ENCODE results near the gene PRSS3. TPM values are rescaled to one million over a fixed set of nuclear protein-coding genes. Genes with fewer than 3 reads are reported as not detected.
A peak's percentile ranks its signal among the peaks of the same experiment; 100 is the strongest.
"Not testable (repeated sequence)": the region's sequence is repeated elsewhere in the genome, so short reads cannot be mapped to it uniquely, and the experiment has no call there.

The PRSS3 gene
- total RNA-seq, 1 experiment from 2014 or later = 66.3 TPM

DNA sequence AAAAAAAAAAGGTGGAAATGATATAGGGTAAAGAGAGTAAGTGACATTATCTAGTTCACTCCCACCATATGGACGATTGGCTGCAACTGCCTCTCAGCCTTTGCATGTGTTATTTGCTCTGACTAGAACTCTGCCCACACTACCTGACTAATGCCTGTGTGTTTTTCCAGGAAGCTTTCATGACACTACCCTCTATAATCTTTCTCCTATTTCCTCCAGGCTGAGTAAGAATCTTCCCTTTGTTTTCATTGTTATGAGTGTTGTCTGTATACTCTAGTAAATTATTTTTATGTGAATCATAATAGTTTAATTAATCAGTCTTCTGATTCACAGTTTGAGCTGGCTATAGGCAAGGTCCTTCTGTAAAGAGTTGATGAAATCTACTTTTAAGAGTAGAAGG is 31.7 kb upstream of the PRSS3 start:
- Histone ChIP-seq H3K4me1 (ENCODE audit: control insufficient read depth in 1 of 2, insufficient read depth in 2 of 2, low read length in 2 of 2) (peaks cover 31 to 70% of the 10 kb centered on the region in 2 experiments), H3K79me2 (ENCODE audit: insufficient read depth, low read length) (peaks cover 23% of the 10 kb centered on the region), H3K4me2 (ENCODE audit: low read length) (peak overlapping the region; percentile 25), H3K27ac (ENCODE audit: low read depth, low read length) (peak overlapping the region; percentile 2; the same call in 1 of the 2 replicates)
- CTCF ChIA-PET; H4K20me1 ChIP-seq (ENCODE audit: insufficient read depth); BruUV-seq (replicated peaks); H3K27me3 ChIP-seq (ENCODE audit: insufficient read depth, low read length); H3K4me3 ChIP-seq (replicated peaks in 1 of 2; ENCODE audit: low read depth in 1 of 2, low read length in 2 of 2); intact Hi-C loops (cut with micrococcal nuclease); H3K9ac ChIP-seq (ENCODE audit: low read length); DNase-seq (ENCODE audit: low read depth, low spot score); H3K36me3 ChIP-seq (ENCODE audit: control insufficient read depth in 1 of 2, insufficient read depth in 2 of 2, low read length in 2 of 2); H3K9me2 ChIP-seq (ENCODE audit: insufficient read depth); H2AFZ ChIP-seq (ENCODE audit: low read depth, low read length, poor library complexity, severe bottlenecking); POLR2A ChIA-PET; H3K9me3 ChIP-seq (ENCODE audit: control insufficient read depth in 1 of 2, insufficient read depth in 1 of 2, low read depth in 1 of 2, low read length in 2 of 2); RAD21 ChIA-PET (ENCODE audit: low non-redundant PET in 1 of 2, low total read pairs in 2 of 2, uncharacterized antibody in 2 of 2, unreplicated experiment in 2 of 2): not testable (repeated sequence)
- ATAC-seq = peak; percentile 51
- TF ChIP-seq EGR1 (IDR thresholded peaks at IDR 0.05; ENCODE audit: low read depth) (peak; percentile 36; the same call in 1 of the 2 replicates), JUND (IDR thresholded peaks at IDR 0.05) (peak; percentile 80), SP1 (IDR thresholded peaks at IDR 0.05; ENCODE audit: low read depth) (peak; percentile 74), FOSL1 (IDR thresholded peaks at IDR 0.05; ENCODE audit: low read depth) (peak; percentile 78), CEBPB (IDR thresholded peaks at IDR 0.05; ENCODE audit: low read depth) (peak; percentile 45; the same call in 1 of the 2 replicates)
- TF ChIP-seq, protein P1, sequence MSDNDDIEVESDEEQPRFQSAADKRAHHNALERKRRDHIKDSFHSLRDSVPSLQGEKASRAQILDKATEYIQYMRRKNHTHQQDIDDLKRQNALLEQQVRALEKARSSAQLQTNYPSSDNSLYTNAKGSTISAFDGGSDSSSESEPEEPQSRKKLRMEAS (IDR thresholded peaks at IDR 0.05) = peak; percentile 60

DNA sequence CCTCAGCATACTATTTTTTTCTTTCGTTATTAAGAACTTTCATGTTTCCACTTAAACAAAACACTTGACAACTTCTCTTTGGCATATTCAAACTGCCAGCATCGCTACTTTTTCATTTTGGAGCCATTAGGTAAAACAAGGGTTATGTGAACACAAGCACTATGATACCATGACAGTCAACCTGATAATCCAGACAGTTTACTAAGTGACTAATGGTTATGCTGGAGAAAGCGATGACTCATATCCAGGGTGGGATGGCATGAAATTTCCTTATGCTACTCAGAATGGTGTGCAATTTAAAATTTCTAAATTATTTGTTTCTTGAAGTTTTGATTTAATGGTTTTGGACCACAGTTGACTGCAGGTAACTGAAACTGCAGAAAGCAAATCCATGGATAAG is 29.9 kb upstream of the PRSS3 start:
- Histone ChIP-seq H3K4me1 (ENCODE audit: control insufficient read depth in 1 of 2, insufficient read depth in 2 of 2, low read length in 2 of 2) (peaks cover 39 to 82% of the 10 kb centered on the region in 2 experiments), H3K4me3 (replicated peaks in 1 of 2; ENCODE audit: low read depth in 1 of 2, low read length in 2 of 2) (peak overlapping the region in 1 of 2 experiments; percentile 17; a peak in 1 of 4 replicates), H3K27ac (ENCODE audit: low read depth, low read length) (peak overlapping the region; percentile 53; the same call in 1 of the 2 replicates), H3K79me2 (ENCODE audit: insufficient read depth, low read length) (peaks cover 21% of the 10 kb centered on the region), H4K20me1 (ENCODE audit: insufficient read depth) (no peaks in the 10 kb centered on the region), H2AFZ (ENCODE audit: low read depth, low read length, poor library complexity, severe bottlenecking) (no peak overlapping the region), H3K9ac (ENCODE audit: low read length) (peak overlapping the region; percentile 28; the same call in 1 of the 2 replicates), H3K9me3 (ENCODE audit: control insufficient read depth in 1 of 2, insufficient read depth in 1 of 2, low read depth in 1 of 2, low read length in 2 of 2) (no peaks in the 10 kb centered on the region), H3K4me2 (ENCODE audit: low read length) (peak overlapping the region; percentile 73), H3K9me2 (ENCODE audit: insufficient read depth) (no peaks in the 10 kb centered on the region), H3K36me3 (ENCODE audit: control insufficient read depth in 1 of 2, insufficient read depth in 2 of 2, low read length in 2 of 2) (no peaks in the 10 kb centered on the region), H3K27me3 (ENCODE audit: insufficient read depth, low read length) (no peaks in the 10 kb centered on the region)
- ChIA-PET POLR2A (no interaction called here), CTCF (no interaction called here), RAD21 (ENCODE audit: low non-redundant PET in 1 of 2, low total read pairs in 2 of 2, uncharacterized antibody in 2 of 2, unreplicated experiment in 2 of 2) (no interaction called here)
- intact Hi-C loops (cut with micrococcal nuclease) = no loop called here
- ATAC-seq = peak; percentile 64
- no TSS peak for BruUV-seq (replicated peaks)
- peak; percentile 78 for DNase-seq (ENCODE audit: low read depth, low spot score)
- TF ChIP-seq, protein P2, sequence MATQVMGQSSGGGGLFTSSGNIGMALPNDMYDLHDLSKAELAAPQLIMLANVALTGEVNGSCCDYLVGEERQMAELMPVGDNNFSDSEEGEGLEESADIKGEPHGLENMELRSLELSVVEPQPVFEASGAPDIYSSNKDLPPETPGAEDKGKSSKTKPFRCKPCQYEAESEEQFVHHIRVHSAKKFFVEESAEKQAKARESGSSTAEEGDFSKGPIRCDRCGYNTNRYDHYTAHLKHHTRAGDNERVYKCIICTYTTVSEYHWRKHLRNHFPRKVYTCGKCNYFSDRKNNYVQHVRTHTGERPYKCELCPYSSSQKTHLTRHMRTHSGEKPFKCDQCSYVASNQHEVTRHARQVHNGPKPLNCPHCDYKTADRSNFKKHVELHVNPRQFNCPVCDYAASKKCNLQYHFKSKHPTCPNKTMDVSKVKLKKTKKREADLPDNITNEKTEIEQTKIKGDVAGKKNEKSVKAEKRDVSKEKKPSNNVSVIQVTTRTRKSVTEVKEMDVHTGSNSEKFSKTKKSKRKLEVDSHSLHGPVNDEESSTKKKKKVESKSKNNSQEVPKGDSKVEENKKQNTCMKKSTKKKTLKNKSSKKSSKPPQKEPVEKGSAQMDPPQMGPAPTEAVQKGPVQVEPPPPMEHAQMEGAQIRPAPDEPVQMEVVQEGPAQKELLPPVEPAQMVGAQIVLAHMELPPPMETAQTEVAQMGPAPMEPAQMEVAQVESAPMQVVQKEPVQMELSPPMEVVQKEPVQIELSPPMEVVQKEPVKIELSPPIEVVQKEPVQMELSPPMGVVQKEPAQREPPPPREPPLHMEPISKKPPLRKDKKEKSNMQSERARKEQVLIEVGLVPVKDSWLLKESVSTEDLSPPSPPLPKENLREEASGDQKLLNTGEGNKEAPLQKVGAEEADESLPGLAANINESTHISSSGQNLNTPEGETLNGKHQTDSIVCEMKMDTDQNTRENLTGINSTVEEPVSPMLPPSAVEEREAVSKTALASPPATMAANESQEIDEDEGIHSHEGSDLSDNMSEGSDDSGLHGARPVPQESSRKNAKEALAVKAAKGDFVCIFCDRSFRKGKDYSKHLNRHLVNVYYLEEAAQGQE (IDR thresholded peaks at IDR 0.05; ENCODE audit: low read depth) = no peak
- TF ChIP-seq ELF1 (IDR thresholded peaks at IDR 0.05; ENCODE audit: borderline replicate concordance, low read depth) (no peak), YY1 (IDR thresholded peaks at IDR 0.05; ENCODE audit: extremely low read depth, insufficient replicate concordance, low read depth, low read length) (no peak), FOSL1 (IDR thresholded peaks at IDR 0.05; ENCODE audit: low read depth) (peak; percentile 94), EZH2phosphoT487 (IDR thresholded peaks at IDR 0.05; ENCODE audit: borderline replicate concordance) (no peak), POLR2A (IDR thresholded peaks at IDR 0.05; ENCODE audit: borderline replicate concordance, extremely low read depth, insufficient read depth, insufficient read length) (no peak)
- TF ChIP-seq, protein P3, sequence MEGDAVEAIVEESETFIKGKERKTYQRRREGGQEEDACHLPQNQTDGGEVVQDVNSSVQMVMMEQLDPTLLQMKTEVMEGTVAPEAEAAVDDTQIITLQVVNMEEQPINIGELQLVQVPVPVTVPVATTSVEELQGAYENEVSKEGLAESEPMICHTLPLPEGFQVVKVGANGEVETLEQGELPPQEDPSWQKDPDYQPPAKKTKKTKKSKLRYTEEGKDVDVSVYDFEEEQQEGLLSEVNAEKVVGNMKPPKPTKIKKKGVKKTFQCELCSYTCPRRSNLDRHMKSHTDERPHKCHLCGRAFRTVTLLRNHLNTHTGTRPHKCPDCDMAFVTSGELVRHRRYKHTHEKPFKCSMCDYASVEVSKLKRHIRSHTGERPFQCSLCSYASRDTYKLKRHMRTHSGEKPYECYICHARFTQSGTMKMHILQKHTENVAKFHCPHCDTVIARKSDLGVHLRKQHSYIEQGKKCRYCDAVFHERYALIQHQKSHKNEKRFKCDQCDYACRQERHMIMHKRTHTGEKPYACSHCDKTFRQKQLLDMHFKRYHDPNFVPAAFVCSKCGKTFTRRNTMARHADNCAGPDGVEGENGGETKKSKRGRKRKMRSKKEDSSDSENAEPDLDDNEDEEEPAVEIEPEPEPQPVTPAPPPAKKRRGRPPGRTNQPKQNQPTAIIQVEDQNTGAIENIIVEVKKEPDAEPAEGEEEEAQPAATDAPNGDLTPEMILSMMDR (IDR thresholded peaks at IDR 0.05 in 2 of 3, conservative IDR thresholded peaks at IDR 0.05 in 1 of 3; ENCODE audit: borderline replicate concordance in 1 of 3, insufficient read depth in 1 of 3, low read depth in 2 of 3, low read length in 2 of 3) = no peak
- TF ChIP-seq, protein P4, sequence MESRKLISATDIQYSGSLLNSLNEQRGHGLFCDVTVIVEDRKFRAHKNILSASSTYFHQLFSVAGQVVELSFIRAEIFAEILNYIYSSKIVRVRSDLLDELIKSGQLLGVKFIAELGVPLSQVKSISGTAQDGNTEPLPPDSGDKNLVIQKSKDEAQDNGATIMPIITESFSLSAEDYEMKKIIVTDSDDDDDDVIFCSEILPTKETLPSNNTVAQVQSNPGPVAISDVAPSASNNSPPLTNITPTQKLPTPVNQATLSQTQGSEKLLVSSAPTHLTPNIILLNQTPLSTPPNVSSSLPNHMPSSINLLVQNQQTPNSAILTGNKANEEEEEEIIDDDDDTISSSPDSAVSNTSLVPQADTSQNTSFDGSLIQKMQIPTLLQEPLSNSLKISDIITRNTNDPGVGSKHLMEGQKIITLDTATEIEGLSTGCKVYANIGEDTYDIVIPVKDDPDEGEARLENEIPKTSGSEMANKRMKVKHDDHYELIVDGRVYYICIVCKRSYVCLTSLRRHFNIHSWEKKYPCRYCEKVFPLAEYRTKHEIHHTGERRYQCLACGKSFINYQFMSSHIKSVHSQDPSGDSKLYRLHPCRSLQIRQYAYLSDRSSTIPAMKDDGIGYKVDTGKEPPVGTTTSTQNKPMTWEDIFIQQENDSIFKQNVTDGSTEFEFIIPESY (IDR thresholded peaks at IDR 0.05; ENCODE audit: extremely low read depth, insufficient replicate concordance, low read length) = no peak
